Lung (tissue), 12 donors: ENCODE measurements around the gene PPP2R5E. TPM values are rescaled to one million over a fixed set of nuclear protein-coding genes. Genes with fewer than 3 reads are reported as not detected.

ENCODE experiments used
- ATAC-seq: fragments of 200-7000 bp; cut with Tn5 transposase; one replicate; pipeline ENCODE4 v1.9.1; 2020; ENCODE audit warnings: moderate number of reproducible peaks; ENCODE audit not compliant: insufficient read depth, low FRiP score
- DNase-seq, 3 donors: peaks; one replicate each; pipeline ENCODE4 v3.0.0-alpha.2; 2013 to 2017
- H3K27ac ChIP-seq, 2 donors: one replicate each; pipeline ENCODE4 v1.5.1; 2013; ENCODE audit warnings: mild to moderate bottlenecking in 2 of 2, moderate library complexity in 2 of 2, control low read depth in 1 of 2, inconsistent platforms in 1 of 2, low read depth in 1 of 2, low read length in 1 of 2
- H3K27me3 ChIP-seq, 3 donors: one replicate each; pipeline ENCODE4 v1.5.1; 2013; ENCODE audit warnings: low read length in 2 of 3; ENCODE audit not compliant: control insufficient read depth in 3 of 3, insufficient read depth in 3 of 3
- H3K36me3 ChIP-seq, 4 donors: one replicate each; pipeline ENCODE4 v1.5.1; 2013; ENCODE audit warnings: low read length in 4 of 4, mild to moderate bottlenecking in 1 of 4, moderate library complexity in 1 of 4; ENCODE audit not compliant: control insufficient read depth in 4 of 4, insufficient read depth in 4 of 4
- H3K4me1 ChIP-seq, 5 donors: one replicate each; pipeline ENCODE4 v1.5.1; 2013; ENCODE audit warnings: low read length in 5 of 5, mild to moderate bottlenecking in 2 of 5, moderate library complexity in 1 of 5; ENCODE audit not compliant: control insufficient read depth in 5 of 5, insufficient read depth in 5 of 5
- H3K4me3 ChIP-seq: one replicate; pipeline ENCODE4 v1.5.1; 2013; ENCODE audit warnings: mild to moderate bottlenecking, control low read depth, moderate library complexity
- H3K9ac ChIP-seq, 2 donors: one replicate each; pipeline ENCODE4 v1.5.1; 2013; ENCODE audit warnings: low read length in 2 of 2, control low read depth in 1 of 2; ENCODE audit not compliant: insufficient read depth in 1 of 2
- H3K9me3 ChIP-seq, 4 donors: one replicate each; pipeline ENCODE4 v1.5.1; 2013; ENCODE audit warnings: low read length in 3 of 4, mild to moderate bottlenecking in 1 of 4, moderate library complexity in 1 of 4; ENCODE audit not compliant: control insufficient read depth in 4 of 4, insufficient read depth in 3 of 4
- CTCF ChIP-seq: IDR thresholded peaks from 2 replicates; pipeline ENCODE4 v1.5.1; 2012; ENCODE audit warnings: mild to moderate bottlenecking; ENCODE audit errors: control extremely low read depth, extremely low read depth
- WGBS, 2 donors: extraction: QIAGEN DNeasy Blood & Tissue Kit; methylation state at CpG; one replicate each; pipeline ENCODE4 v1.1.7; 2013; 5-methylcytosine and 5-hydroxymethylcytosine counted together
- polyA plus RNA-seq, 2 donors: library from polyadenylated mRNA; stranded (reverse); fragments of 200-250 nt; gene quantifications; one replicate each; pipeline ENCODE4 v1.2.1, GENCODE V29; 2013
- total RNA-seq, 2 donors: library from RNA; depleted of rRNA in 1 of 2; stranded (reverse); fragments of >200 nt in 1 of 2; gene quantifications; one replicate each; pipeline ENCODE4 v1.2.1, GENCODE V29; 2014 to 2021
- donor health status: control.
- donor health status: control.
- donor health status: Bipolar disorder and iron deficiency.
- donor health status: healthy.
- donor health status: DM: yes; HTN: yes; CAD: no.

The PPP2R5E gene
- total and polyA plus RNA-seq, 4 donors: 9.0 to 42.5 (median 25.7) TPM

- DNase-seq (no peak), ATAC-seq (no peak)
- no peak overlapping the region for H3K4me3 ChIP-seq
- peaks cover 0 to 2% (median 0%) of the 10 kb centered on the region in 4 donors for H3K36me3 ChIP-seq
- 93 to 97% methylated on average over 3 of the region's 3 CpGs for WGBS, 2 donors
- H3K4me1 ChIP-seq: peaks cover 0 to 17% (median under 1%) of the 10 kb centered on the region in 5 donors
- H3K9me3 ChIP-seq: no peaks in the 10 kb centered on the region
- no peak overlapping the region for H3K27ac ChIP-seq
- no peak overlapping the region for H3K9ac ChIP-seq
- no peaks in the 10 kb centered on the region for H3K27me3 ChIP-seq
- no peak for TF ChIP-seq CTCF
These were observed 99.2 kb downstream of the PPP2R5E start for GRCh38 chr14:63443988-63444387.

GRCh38 chr14:63443361-63443760 lies 99.8 kb downstream of the PPP2R5E start:
- WGBS, 2 donors: 97 to 98% methylated on average over 3 of the region's 3 CpGs
- no peak for TF ChIP-seq CTCF

GRCh38 chr14:63438065-63438757 lies 105.0 kb downstream of the PPP2R5E start:
- no peak for TF ChIP-seq CTCF
- no peaks in the 10 kb centered on the region for H3K9me3 ChIP-seq
- DNase-seq (peak; percentile 56 to 75 (median 73)), ATAC-seq (peak; percentile 69)
- H3K9ac ChIP-seq: peak overlapping the region in 1 of 2 donors; percentile 17
- no peak overlapping the region for H3K4me3 ChIP-seq
- peak overlapping the region; percentile 67 to 89 for H3K27ac ChIP-seq
- 27 to 39% methylated on average over 1 of the region's 1 CpG for WGBS, 2 donors
- no peaks in the 10 kb centered on the region for H3K27me3 ChIP-seq
- peaks cover 6 to 45% (median 37%) of the 10 kb centered on the region in 5 donors for H3K4me1 ChIP-seq
- no peaks in the 10 kb centered on the region for H3K36me3 ChIP-seq

More at GRCh38 chr14:63443361-63443760, 99.8 kb downstream of the PPP2R5E start:
- H3K36me3 ChIP-seq: peaks cover 0 to 2% (median 0%) of the 10 kb centered on the region in 4 donors
- peaks cover 1 to 20% (median 4%) of the 10 kb centered on the region in 5 donors for H3K4me1 ChIP-seq
- H3K27ac ChIP-seq: no peak overlapping the region
- ATAC-seq (no peak), DNase-seq (no peak)
- no peak overlapping the region for H3K4me3 ChIP-seq
- no peaks in the 10 kb centered on the region for H3K9me3 ChIP-seq
- no peaks in the 10 kb centered on the region for H3K27me3 ChIP-seq
- H3K9ac ChIP-seq: no peak overlapping the region
